HUES48 (cell line): ENCODE data around the gene RGS19.

Experiments used
- H3K27ac ChIP-seq: one replicate; pipeline ENCODE4 v1.7.0; 2013; ENCODE audit warnings: low read depth, low read length, inconsistent platforms
- H3K27me3 ChIP-seq: 2 replicates; pipeline ENCODE4 v1.6.1; 2013; ENCODE audit warnings: mild to moderate bottlenecking, low read length; ENCODE audit not compliant: control insufficient read depth, insufficient read depth
- H3K36me3 ChIP-seq: 2 replicates; pipeline ENCODE4 v1.6.1; 2013; ENCODE audit warnings: low read length; ENCODE audit not compliant: control insufficient read depth, insufficient read depth
- H3K4me1 ChIP-seq: 2 replicates; pipeline ENCODE4 v1.6.1; 2013; ENCODE audit warnings: mild to moderate bottlenecking, low read length; ENCODE audit not compliant: control insufficient read depth, insufficient read depth
- H3K4me3 ChIP-seq: 2 replicates; pipeline ENCODE4 v1.5.1; 2013; ENCODE audit warnings: mild to moderate bottlenecking, low read depth, low read length
- H3K9ac ChIP-seq: 2 replicates; pipeline ENCODE4 v1.6.1; 2013; ENCODE audit warnings: mild to moderate bottlenecking, low read depth, low read length, moderate library complexity
- H3K9me3 ChIP-seq: 2 replicates; pipeline ENCODE4 v1.6.1; 2013; ENCODE audit warnings: low read length; ENCODE audit not compliant: control insufficient read depth, insufficient read depth

RGS19 gene

GRCh38 chr20:64114356-64114971 is 35.1 kb upstream of the RGS19 start:
- H3K27ac ChIP-seq, result no peak overlapping the region
- no peak overlapping the region for H3K9ac ChIP-seq
- 0 out of 2 replicates have a peak, but pooled peaks cover 4% of the 10 kb centered on the region for H3K9me3 ChIP-seq
- no peak overlapping the region for H3K4me3 ChIP-seq
- no peaks in the 10 kb centered on the region for H3K4me1 ChIP-seq
- H3K27me3 ChIP-seq, result no peaks in the 10 kb centered on the region
- no peaks in the 10 kb centered on the region for H3K36me3 ChIP-seq

DNA sequence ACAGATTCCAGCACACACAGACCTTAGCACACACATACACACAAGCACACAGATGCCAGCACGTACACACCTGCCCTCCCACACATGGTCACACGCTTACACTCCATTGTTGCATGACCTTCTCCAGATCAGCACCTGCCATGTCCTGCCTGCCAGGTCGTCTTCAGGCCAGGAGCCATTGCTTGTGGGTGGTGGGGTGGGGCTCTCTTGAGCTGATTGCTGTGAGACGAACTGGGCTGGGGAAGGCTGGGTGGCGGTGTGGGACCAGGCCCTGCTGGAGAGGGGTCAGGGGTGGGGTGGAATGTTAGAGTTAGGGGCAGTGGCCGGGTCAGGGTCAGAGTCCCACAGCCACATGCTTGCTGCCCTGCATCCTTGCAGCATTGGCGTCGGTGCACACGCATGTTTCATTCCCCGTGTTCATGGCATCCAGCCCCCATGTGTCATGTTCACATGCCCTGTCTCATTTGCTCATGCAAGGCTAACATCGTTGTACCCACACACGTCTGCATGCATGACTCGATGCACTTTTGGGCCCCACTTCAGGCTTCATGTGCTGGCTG is 34.6 kb upstream of the RGS19 start:
- no peaks in the 10 kb centered on the region for H3K27me3 ChIP-seq
- H3K27ac ChIP-seq, result no peak overlapping the region
- no peak overlapping the region for H3K9ac ChIP-seq
- H3K4me1 ChIP-seq, result no peaks in the 10 kb centered on the region
- H3K36me3 ChIP-seq, result no peaks in the 10 kb centered on the region
- no peaks in the 10 kb centered on the region for H3K9me3 ChIP-seq
- H3K4me3 ChIP-seq, result no peak overlapping the region

GRCh38 chr20:64113444-64113775 is 34.1 kb upstream of the RGS19 start:
- Histone ChIP-seq H3K9ac (no peak overlapping the region), H3K27me3 (no peaks in the 10 kb centered on the region), H3K4me1 (no peaks in the 10 kb centered on the region)

GRCh38 chr20:64112691-64113443 is 33.5 kb upstream of the RGS19 start:
- H3K27me3 ChIP-seq, result no peaks in the 10 kb centered on the region
- no peaks in the 10 kb centered on the region for H3K4me1 ChIP-seq
- H3K36me3 ChIP-seq, result no peaks in the 10 kb centered on the region
- H3K9me3 ChIP-seq, result no peaks in the 10 kb centered on the region
- no peak overlapping the region for H3K4me3 ChIP-seq
- H3K9ac ChIP-seq, result no peak overlapping the region
- H3K27ac ChIP-seq, result no peak overlapping the region

More at GRCh38 chr20:64113444-64113775, 34.1 kb upstream of the RGS19 start:
- H3K9me3 ChIP-seq, result no peaks in the 10 kb centered on the region
- H3K27ac ChIP-seq, result no peak overlapping the region
- no peak overlapping the region for H3K4me3 ChIP-seq
- H3K36me3 ChIP-seq, result no peaks in the 10 kb centered on the region

DNA sequence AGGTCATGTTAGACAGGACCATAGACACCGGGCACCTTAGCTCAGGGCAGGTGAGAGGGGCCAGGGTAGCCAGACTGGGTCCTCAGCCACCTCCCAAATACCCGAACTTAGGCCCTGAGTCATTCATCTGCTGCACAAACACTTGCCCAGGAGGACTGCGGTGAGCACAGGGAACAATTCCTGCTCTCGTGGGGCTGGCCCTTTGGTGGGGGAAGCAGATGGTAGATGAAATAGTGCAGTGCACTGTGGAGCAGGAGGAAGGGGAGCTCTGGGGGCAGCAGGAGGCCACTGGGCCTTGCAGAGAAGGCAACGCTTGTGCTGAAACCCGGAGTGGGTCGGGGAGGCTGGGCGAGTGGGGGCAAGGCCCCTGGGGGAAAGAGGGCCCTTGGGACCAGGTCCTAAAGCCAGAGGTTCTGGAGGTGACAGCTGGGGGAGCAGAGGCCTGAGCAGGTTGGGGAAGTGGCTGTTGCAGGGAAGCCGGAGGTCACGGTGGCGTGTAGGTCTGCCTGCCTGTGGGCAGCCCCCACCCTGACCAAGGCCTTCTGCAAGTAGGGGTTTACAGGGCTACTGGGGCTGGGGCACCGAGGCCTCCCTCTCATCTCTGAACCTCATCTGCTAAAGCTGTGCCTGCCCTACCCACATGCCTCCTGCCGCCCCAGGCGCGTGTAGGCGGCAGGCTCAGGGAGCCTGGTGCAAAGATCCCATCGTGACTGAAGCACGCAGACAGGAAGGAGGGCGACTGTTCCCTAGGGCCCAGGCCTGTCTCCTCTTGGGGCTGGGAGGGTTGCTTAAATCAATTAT is 32.7 kb upstream of the RGS19 start:
- Histone ChIP-seq H3K4me3 (no peak overlapping the region), H3K27me3 (no peaks in the 10 kb centered on the region), H3K9me3 (no peaks in the 10 kb centered on the region), H3K27ac (no peak overlapping the region), H3K36me3 (no peaks in the 10 kb centered on the region), H3K4me1 (no peaks in the 10 kb centered on the region), H3K9ac (no peak overlapping the region)

DNA sequence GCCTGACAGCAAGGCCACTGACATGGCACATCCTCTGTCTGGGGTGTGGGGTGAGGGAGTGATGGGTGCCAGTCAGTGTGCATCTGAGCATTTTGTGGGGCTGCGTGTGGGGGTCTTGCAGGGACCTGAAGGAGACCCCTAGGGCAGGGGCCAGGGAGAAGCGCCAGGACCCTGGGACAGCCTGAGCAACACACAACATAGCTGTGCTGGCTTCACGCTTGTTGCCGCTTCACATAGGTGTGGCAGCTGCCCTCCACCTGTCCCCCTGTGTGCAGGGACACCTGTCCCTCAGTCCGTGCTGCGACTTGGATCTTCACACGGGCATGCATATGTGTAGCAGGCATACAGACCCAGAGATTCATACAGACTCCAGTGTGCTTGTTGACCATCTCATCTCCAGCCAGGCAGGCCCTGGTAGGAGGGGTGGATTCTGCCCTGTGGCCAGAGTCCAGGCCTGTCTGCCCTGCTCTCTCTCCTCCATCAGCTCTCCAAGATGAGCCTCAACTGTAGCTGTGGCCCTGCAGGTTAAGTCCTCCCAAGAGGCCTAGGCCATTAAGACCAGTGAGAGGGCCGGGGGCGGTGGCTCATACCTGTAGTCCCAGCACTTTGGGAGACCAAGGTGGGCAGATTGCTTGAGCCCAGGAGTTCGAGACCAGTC is 31.2 kb upstream of the RGS19 start:
- Histone ChIP-seq H3K36me3 (no peaks in the 10 kb centered on the region), H3K27ac (no peak overlapping the region), H3K27me3 (no peaks in the 10 kb centered on the region), H3K9ac (no peak overlapping the region), H3K9me3 (no peaks in the 10 kb centered on the region), H3K4me1 (no peaks in the 10 kb centered on the region), H3K4me3 (no peak overlapping the region)

GRCh38 chr20:64109831-64110391 is 30.6 kb upstream of the RGS19 start:
- Histone ChIP-seq H3K36me3 (no peaks in the 10 kb centered on the region), H3K9me3 (no peaks in the 10 kb centered on the region), H3K9ac (no peak overlapping the region), H3K4me1 (no peaks in the 10 kb centered on the region), H3K4me3 (no peak overlapping the region), H3K27me3 (no peaks in the 10 kb centered on the region), H3K27ac (no peak overlapping the region)

DNA sequence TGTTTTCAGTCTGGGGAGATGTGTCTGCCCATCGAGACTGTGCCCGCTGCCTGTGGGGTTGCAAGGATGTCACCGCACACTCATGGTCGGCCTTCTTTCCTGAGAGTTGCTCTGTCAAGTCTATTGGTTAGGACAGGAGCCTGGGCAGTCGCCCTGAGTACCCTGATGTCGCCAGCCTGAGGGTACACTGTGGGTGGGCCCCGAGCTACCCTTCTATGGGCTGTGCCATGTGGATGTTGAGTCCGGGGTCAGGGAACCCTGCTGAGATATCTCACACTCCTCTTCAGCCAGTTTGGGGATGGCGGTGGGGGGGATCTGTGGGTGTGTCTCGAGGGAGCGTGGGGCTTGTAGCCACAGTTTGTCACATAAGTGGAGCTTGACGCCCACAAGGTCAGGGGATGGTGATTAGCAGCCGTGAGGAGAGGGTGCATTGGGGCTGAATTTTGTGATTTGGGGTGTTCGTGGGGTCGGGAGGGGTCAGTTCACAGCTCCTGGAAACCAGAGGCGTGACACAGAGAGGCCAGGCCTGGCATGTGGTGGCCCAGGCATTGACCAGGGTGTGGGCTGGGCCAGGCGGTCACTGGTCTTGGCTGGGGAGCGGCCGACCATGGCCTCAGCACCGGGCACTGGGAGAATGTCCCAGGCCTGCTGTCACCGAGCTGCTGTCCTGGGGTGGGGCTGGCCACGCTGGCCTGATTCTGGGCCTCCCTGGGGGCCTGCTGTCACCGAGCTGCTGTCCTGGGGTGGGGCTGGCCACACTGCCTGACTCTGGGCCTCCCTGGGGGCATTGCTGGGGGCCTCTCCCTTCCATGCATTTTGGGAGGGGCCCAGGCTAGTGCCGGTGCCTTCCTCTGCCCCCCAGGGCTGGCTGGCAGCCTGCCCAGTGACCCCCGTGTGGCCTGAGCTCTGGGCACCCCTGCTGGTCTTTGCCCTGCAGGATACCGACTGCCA is 29.7 kb upstream of the RGS19 start:
- no peak overlapping the region for H3K27ac ChIP-seq

GRCh38 chr20:64107736-64108457 is 28.6 kb upstream of the RGS19 start:
- Histone ChIP-seq H3K36me3 (no peaks in the 10 kb centered on the region), H3K9me3 (no peaks in the 10 kb centered on the region), H3K4me1 (no peaks in the 10 kb centered on the region), H3K27ac (no peak overlapping the region), H3K9ac (no peak overlapping the region), H3K27me3 (peaks cover 10% of the 10 kb centered on the region), H3K4me3 (no peak overlapping the region)

More for the DNA sequence above, 29.7 kb upstream of the RGS19 start:
- Histone ChIP-seq H3K27me3 (no peaks in the 10 kb centered on the region), H3K36me3 (no peaks in the 10 kb centered on the region), H3K9me3 (no peaks in the 10 kb centered on the region), H3K4me1 (no peaks in the 10 kb centered on the region), H3K9ac (no peak overlapping the region), H3K4me3 (no peak overlapping the region)
